ENCODE results near the gene SLC5A10. TPM values are rescaled to one million over a fixed set of nuclear protein-coding genes. Genes with fewer than 3 reads are reported as not detected.
A peak's percentile ranks its signal among the peaks of the same experiment; 100 is the strongest.

Gene SLC5A10
- total and polyA plus RNA-seq, 7 experiments from 2014 or later, result 0.15 to 0.37 (median 0.17) TPM; not detected in 4

GRCh38 chr17:18938692-18939023 is 13.3 kb upstream of the SLC5A10 start:
- no peak overlapping the region for H3K27ac ChIP-seq (ENCODE audit: low read depth, low read length)
- no peaks in the 10 kb centered on the region for H3K9me3 Mint-ChIP-seq
- no peaks in the 10 kb centered on the region for H3K27me3 ChIP-seq (ENCODE audit: control insufficient read depth in 2 of 2, insufficient read depth in 2 of 2, low read length in 2 of 2)
- no peaks in the 10 kb centered on the region for H3K36me3 ChIP-seq (ENCODE audit: control insufficient read depth in 2 of 3, insufficient read depth in 3 of 3, low read length in 3 of 3)
- peaks cover 0 to 29% (median 0%) of the 10 kb centered on the region in 5 donors for H3K27me3 Mint-ChIP-seq
- intact Hi-C loops (cut with micrococcal nuclease), result no loop called here
- H3K4me3 Mint-ChIP-seq, result no peak overlapping the region
- peak overlapping the region in 2 of 9 donors; percentile 5 to 21 for H3K27ac Mint-ChIP-seq
- DNase-seq (no peak), ATAC-seq (no peak)
- ChIA-PET POLR2A (interaction anchor here (1.0 to 2.6 kb wide), 3 partner anchors 16 to 21 kb away, joined by 3 to 10 read pairs (median 4); no protein-coding TSS in a partner anchor), CTCF (interaction anchor here (1.5 kb wide), 2 partner anchors 16 to 17 kb away, joined by 3 to 5 read pairs; no protein-coding TSS in a partner anchor)
- no peak overlapping the region for H3K4me3 ChIP-seq (ENCODE audit: low read length)
- peaks cover 0 to under 1% of the 10 kb centered on the region in 2 donors for H3K4me1 ChIP-seq (ENCODE audit: control insufficient read depth in 2 of 2, insufficient read depth in 2 of 2, low read length in 2 of 2)
- peaks cover 0 to 21% (median 11%) of the 10 kb centered on the region in 7 donors for H3K4me1 Mint-ChIP-seq
- no peaks in the 10 kb centered on the region for H3K9me3 ChIP-seq (ENCODE audit: control insufficient read depth in 2 of 3, low read length in 3 of 3)
- no peaks in the 10 kb centered on the region for H3K36me3 Mint-ChIP-seq

- no peak overlapping the region for H3K4me3 ChIP-seq (ENCODE audit: low read length)
- ChIA-PET POLR2A (interaction anchor here (0.9 to 1.6 kb wide), 2 partner anchors 10 to 11 kb away, joined by 4 to 5 read pairs; no protein-coding TSS in a partner anchor), CTCF (no interaction called here)
- no peaks in the 10 kb centered on the region for H3K4me1 ChIP-seq (ENCODE audit: control insufficient read depth in 2 of 2, insufficient read depth in 2 of 2, low read length in 2 of 2)
- Mint-ChIP-seq H3K27ac (no peak overlapping the region), H3K4me3 (no peak overlapping the region), H3K27me3 (peaks cover 0 to 39% (median 0%) of the 10 kb centered on the region in 5 donors), H3K9me3 (peaks cover 0 to 2% (median 0%) of the 10 kb centered on the region in 11 donors), H3K36me3 (no peaks in the 10 kb centered on the region), H3K4me1 (peaks cover 2 to 32% (median 11%) of the 10 kb centered on the region in 7 donors)
- H3K9me3 ChIP-seq (ENCODE audit: control insufficient read depth in 2 of 3, low read length in 3 of 3), result no peaks in the 10 kb centered on the region
- H3K36me3 ChIP-seq (ENCODE audit: control insufficient read depth in 2 of 3, insufficient read depth in 3 of 3, low read length in 3 of 3), result no peaks in the 10 kb centered on the region
- intact Hi-C loops (cut with micrococcal nuclease), result no loop called here
- no peak overlapping the region for H3K27ac ChIP-seq (ENCODE audit: low read depth, low read length)
- no peak for ATAC-seq
- H3K27me3 ChIP-seq (ENCODE audit: control insufficient read depth in 2 of 2, insufficient read depth in 2 of 2, low read length in 2 of 2), result no peaks in the 10 kb centered on the region
- no peak for DNase-seq
Observed at GRCh38 chr17:18944646-18945045, 7.3 kb upstream of the SLC5A10 start.

GRCh38 chr17:18946536-18946935 is 5.4 kb upstream of the SLC5A10 start:
- no peak overlapping the region for H3K27ac ChIP-seq (ENCODE audit: low read depth, low read length)
- POLR2A ChIA-PET, result no interaction called here
- CTCF ChIA-PET, result no interaction called here
- intact Hi-C loops (cut with micrococcal nuclease), result no loop called here
- H3K36me3 ChIP-seq (ENCODE audit: control insufficient read depth in 2 of 3, insufficient read depth in 3 of 3, low read length in 3 of 3), result no peaks in the 10 kb centered on the region
- H3K9me3 ChIP-seq (ENCODE audit: control insufficient read depth in 2 of 3, low read length in 3 of 3), result no peaks in the 10 kb centered on the region
- H3K4me1 ChIP-seq (ENCODE audit: control insufficient read depth in 2 of 2, insufficient read depth in 2 of 2, low read length in 2 of 2), result no peaks in the 10 kb centered on the region
- no peaks in the 10 kb centered on the region for H3K36me3 Mint-ChIP-seq
- no peak overlapping the region for H3K4me3 ChIP-seq (ENCODE audit: low read length)
- peaks cover 0 to 38% (median 0%) of the 10 kb centered on the region in 5 donors for H3K27me3 Mint-ChIP-seq
- DNase-seq (no peak), ATAC-seq (no peak)
- no peak overlapping the region for H3K4me3 Mint-ChIP-seq
- H3K27me3 ChIP-seq (ENCODE audit: control insufficient read depth in 2 of 2, insufficient read depth in 2 of 2, low read length in 2 of 2), result no peaks in the 10 kb centered on the region
- H3K4me1 Mint-ChIP-seq, result peaks cover 0 to 38% (median 13%) of the 10 kb centered on the region in 7 donors
- peak overlapping the region in 1 of 9 donors; percentile 48 for H3K27ac Mint-ChIP-seq
- peaks cover 0 to 2% (median 0%) of the 10 kb centered on the region in 11 donors for H3K9me3 Mint-ChIP-seq

GRCh38 chr17:18947866-18948265 is 4.1 kb upstream of the SLC5A10 start:
- H3K27me3 ChIP-seq (ENCODE audit: control insufficient read depth in 2 of 2, insufficient read depth in 2 of 2, low read length in 2 of 2), result no peaks in the 10 kb centered on the region
- Mint-ChIP-seq H3K4me3 (no peak overlapping the region), H3K27me3 (peaks cover 0 to 31% (median 0%) of the 10 kb centered on the region in 5 donors), H3K36me3 (no peaks in the 10 kb centered on the region), H3K27ac (peak overlapping the region in 1 of 9 donors; percentile 59), H3K4me1 (peaks cover 2 to 38% (median 13%) of the 10 kb centered on the region in 7 donors), H3K9me3 (peaks cover 0 to 2% (median 0%) of the 10 kb centered on the region in 11 donors)
- no peak for DNase-seq
- H3K9me3 ChIP-seq (ENCODE audit: control insufficient read depth in 2 of 3, low read length in 3 of 3), result no peaks in the 10 kb centered on the region
- H3K4me3 ChIP-seq (ENCODE audit: low read length), result no peak overlapping the region
- POLR2A ChIA-PET, result interaction anchor here (0.6 kb wide), 1 partner anchor 71 kb away, joined by 3 read pairs; no protein-coding TSS in a partner anchor
- ATAC-seq, result no peak
- CTCF ChIA-PET, result interaction anchor here (2.6 kb wide), 1 partner anchor 12 kb away, joined by 14 read pairs; no protein-coding TSS in a partner anchor
- intact Hi-C loops (cut with micrococcal nuclease), result no loop called here
- H3K4me1 ChIP-seq (ENCODE audit: control insufficient read depth in 2 of 2, insufficient read depth in 2 of 2, low read length in 2 of 2), result no peaks in the 10 kb centered on the region
- H3K36me3 ChIP-seq (ENCODE audit: control insufficient read depth in 2 of 3, insufficient read depth in 3 of 3, low read length in 3 of 3), result no peaks in the 10 kb centered on the region
- no peak overlapping the region for H3K27ac ChIP-seq (ENCODE audit: low read depth, low read length)

- Mint-ChIP-seq H3K4me1 (peaks cover 2 to 41% (median 13%) of the 10 kb centered on the region in 7 donors), H3K27ac (no peak overlapping the region), H3K9me3 (peaks cover 0 to 2% (median 0%) of the 10 kb centered on the region in 11 donors), H3K36me3 (no peaks in the 10 kb centered on the region), H3K4me3 (no peak overlapping the region), H3K27me3 (peaks cover 0 to 31% (median 0%) of the 10 kb centered on the region in 5 donors)
- no peak for ATAC-seq
- no peak for DNase-seq
- intact Hi-C loops (cut with micrococcal nuclease), result no loop called here
- Histone ChIP-seq H3K4me1 (ENCODE audit: control insufficient read depth in 2 of 2, insufficient read depth in 2 of 2, low read length in 2 of 2) (peaks cover 0 to 3% of the 10 kb centered on the region in 2 donors), H3K9me3 (ENCODE audit: control insufficient read depth in 2 of 3, low read length in 3 of 3) (no peaks in the 10 kb centered on the region), H3K36me3 (ENCODE audit: control insufficient read depth in 2 of 3, insufficient read depth in 3 of 3, low read length in 3 of 3) (no peaks in the 10 kb centered on the region), H3K27ac (ENCODE audit: low read depth, low read length) (no peak overlapping the region), H3K4me3 (ENCODE audit: low read length) (no peak overlapping the region), H3K27me3 (ENCODE audit: control insufficient read depth in 2 of 2, insufficient read depth in 2 of 2, low read length in 2 of 2) (no peaks in the 10 kb centered on the region)
- CTCF ChIA-PET, result interaction anchor here (2.6 kb wide), 1 partner anchor 11 kb away, joined by 14 read pairs; no protein-coding TSS in a partner anchor
- POLR2A ChIA-PET, result interaction anchor here (0.6 kb wide), 1 partner anchor 70 kb away, joined by 3 read pairs; no protein-coding TSS in a partner anchor
Observed at GRCh38 chr17:18948476-18949006, 3.4 kb upstream of the SLC5A10 start.

- Mint-ChIP-seq H3K4me1 (peaks cover 9 to 51% (median 22%) of the 10 kb centered on the region in 7 donors), H3K4me3 (no peak overlapping the region), H3K27ac (no peak overlapping the region), H3K9me3 (peaks cover 0 to 2% (median 0%) of the 10 kb centered on the region in 11 donors), H3K27me3 (peaks cover 0 to 27% (median 0%) of the 10 kb centered on the region in 5 donors), H3K36me3 (peaks cover 0 to 3% (median 0%) of the 10 kb centered on the region in 5 donors)
- POLR2A ChIA-PET, result interaction anchor here (0.8 kb wide), 1 partner anchor 8 kb away, joined by 3 read pairs; no protein-coding TSS in a partner anchor
- Histone ChIP-seq H3K36me3 (ENCODE audit: control insufficient read depth in 2 of 3, insufficient read depth in 3 of 3, low read length in 3 of 3) (no peaks in the 10 kb centered on the region), H3K9me3 (ENCODE audit: control insufficient read depth in 2 of 3, low read length in 3 of 3) (no peaks in the 10 kb centered on the region), H3K27me3 (ENCODE audit: control insufficient read depth in 2 of 2, insufficient read depth in 2 of 2, low read length in 2 of 2) (no peaks in the 10 kb centered on the region), H3K27ac (ENCODE audit: low read depth, low read length) (no peak overlapping the region), H3K4me1 (ENCODE audit: control insufficient read depth in 2 of 2, insufficient read depth in 2 of 2, low read length in 2 of 2) (peaks cover 6 to 13% of the 10 kb centered on the region in 2 donors), H3K4me3 (ENCODE audit: low read length) (no peak overlapping the region)
- no peak for DNase-seq
- ATAC-seq, result no peak
- CTCF ChIA-PET, result interaction anchor here (2.6 kb wide), 1 partner anchor 10 kb away, joined by 14 read pairs; no protein-coding TSS in a partner anchor
- intact Hi-C loops (cut with micrococcal nuclease), result no loop called here
Observed at GRCh38 chr17:18949566-18949965, 2.4 kb upstream of the SLC5A10 start.
